Loucy (cell line): ENCODE measurements around the gene XRCC2.

Experiments
- CTCF ChIP-seq: fragments of 200-600 bp; sonication (generic); conservative IDR thresholded peaks from 2 replicates; pipeline ENCODE4 v1.5.1; 2014; ENCODE audit warnings: mild to moderate bottlenecking, antibody characterized with exemption, low read length
- EZH2phosphoT487 ChIP-seq: fragments of 200-600 bp; IDR thresholded peaks from 2 replicates; pipeline ENCODE4 v1.6.1; 2018; ENCODE audit warnings: antibody characterized with exemption, mild to moderate bottlenecking, moderate library complexity, borderline replicate concordance

- no peak for TF ChIP-seq CTCF
- no peak for TF ChIP-seq EZH2phosphoT487
Observed at GRCh38 chr7:152618427-152618826, 57.5 kb downstream of the XRCC2 start.
